UCSD-AML1 (cell line): Measurements from ENCODE around the gene SPHK1.
"Not testable (repeated sequence)": the region's sequence is repeated elsewhere in the genome, so short reads cannot be mapped to it uniquely, and the experiment has no call there.

Experiments used
- DNase-seq: peaks from one replicate; lab custom pipeline; 2025; ENCODE audit not compliant: unreplicated experiment; lab: John Stamatoyannopoulos, UW

Gene SPHK1, protein sequence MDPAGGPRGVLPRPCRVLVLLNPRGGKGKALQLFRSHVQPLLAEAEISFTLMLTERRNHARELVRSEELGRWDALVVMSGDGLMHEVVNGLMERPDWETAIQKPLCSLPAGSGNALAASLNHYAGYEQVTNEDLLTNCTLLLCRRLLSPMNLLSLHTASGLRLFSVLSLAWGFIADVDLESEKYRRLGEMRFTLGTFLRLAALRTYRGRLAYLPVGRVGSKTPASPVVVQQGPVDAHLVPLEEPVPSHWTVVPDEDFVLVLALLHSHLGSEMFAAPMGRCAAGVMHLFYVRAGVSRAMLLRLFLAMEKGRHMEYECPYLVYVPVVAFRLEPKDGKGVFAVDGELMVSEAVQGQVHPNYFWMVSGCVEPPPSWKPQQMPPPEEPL

DNA sequence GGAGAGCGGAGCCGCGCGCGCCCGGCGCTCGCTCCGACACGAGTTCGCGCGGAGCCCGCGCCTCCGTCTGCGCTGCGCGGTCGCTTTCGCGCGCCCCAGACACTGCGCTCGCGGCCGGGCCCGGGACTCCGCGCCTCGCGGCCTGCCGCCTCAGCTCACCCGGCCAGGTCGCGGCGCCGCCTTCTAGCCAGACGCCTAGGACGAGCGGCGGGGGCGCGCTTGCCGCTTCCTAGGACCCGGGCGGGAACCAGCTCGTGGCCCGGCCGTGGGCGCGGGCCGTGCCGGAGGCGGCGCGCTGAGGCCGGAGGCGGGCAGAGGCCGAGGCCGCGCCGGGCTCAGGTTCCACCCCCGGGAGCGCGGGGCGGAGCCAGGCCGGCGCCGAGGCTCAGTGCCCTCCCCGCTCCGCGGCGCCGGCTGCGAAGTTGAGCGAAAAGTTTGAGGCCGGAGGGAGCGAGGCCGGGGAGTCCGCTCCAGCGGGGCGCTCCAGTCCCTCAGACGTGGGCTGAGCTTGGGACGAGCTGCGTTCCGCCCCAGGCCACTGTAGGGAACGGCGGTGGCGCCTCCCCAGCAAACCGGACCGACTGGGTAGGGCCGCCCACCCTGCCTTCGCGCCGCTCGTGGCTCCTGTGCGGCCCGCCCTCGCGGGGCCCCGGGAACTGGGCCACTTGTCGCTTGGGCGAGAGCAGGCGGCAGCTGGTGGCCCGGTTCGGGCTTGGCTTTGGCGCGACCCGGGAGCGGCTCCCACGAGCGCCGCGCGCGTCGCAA, at the start of gene SPHK1:
Gene SPHK1, plus strand, starts transcription at position 388 of the 765 bp plus-strand sequence. CDS start 1,036 bp downstream, outside the sequence.
- peak; percentile 79 for DNase-seq

GRCh38 chr17:76335716-76336381, 48.6 kb upstream of the SPHK1 start:
- DNase-seq = no peak

DNA sequence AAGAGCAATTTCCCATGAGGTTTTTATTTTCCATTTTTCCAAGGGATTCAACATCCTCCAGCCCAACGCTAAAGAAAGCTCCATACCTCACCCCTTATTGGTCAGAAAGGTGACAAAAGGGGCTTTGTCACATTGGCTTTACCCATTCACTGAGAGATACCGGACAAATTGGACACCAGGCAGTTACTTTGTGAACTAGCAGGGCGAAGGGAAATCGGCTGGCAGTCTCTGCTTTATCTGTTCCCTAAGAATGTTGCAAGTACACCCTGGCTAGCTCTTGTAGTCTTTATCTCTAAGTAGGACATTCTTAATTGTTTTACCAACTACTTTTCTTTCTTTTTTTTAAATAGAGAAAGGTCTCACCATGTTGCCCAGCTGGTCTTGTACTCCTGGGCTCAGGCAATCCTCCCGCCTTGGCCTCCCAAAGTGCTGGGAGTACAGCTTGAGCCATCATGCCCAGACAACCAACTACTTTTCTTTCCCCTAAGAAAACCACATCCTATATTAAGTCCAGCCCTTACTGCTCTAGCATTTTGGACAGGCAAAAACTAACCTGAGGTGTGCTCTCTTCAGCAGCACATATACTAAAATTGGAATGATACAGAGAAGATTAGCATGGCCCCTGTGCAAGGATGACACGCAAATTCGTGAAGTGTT, 47.5 kb upstream of the SPHK1 start:
- DNase-seq = no peak

GRCh38 chr17:76337413-76337777, 47.0 kb upstream of the SPHK1 start:
- no peak for DNase-seq

DNA sequence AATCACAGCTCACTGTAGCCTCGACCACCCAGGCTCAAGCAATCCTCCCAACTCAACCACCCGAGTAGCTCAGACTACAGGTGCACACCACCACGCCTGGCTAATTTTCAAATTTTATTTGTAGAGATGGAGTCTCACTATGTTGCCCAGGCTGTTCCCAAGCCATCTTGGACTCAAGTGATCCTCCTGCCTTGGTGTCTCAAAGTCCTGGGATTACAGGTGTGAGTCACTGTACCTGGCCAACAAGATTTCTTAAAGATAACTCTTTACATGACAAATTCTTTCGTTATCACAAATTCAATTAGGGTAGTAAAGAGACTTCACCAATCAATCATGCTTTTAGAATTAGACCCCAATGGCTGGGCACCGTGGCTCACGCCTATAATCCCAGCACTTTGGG, 43.1 kb upstream of the SPHK1 start:
- no peak for DNase-seq

DNA sequence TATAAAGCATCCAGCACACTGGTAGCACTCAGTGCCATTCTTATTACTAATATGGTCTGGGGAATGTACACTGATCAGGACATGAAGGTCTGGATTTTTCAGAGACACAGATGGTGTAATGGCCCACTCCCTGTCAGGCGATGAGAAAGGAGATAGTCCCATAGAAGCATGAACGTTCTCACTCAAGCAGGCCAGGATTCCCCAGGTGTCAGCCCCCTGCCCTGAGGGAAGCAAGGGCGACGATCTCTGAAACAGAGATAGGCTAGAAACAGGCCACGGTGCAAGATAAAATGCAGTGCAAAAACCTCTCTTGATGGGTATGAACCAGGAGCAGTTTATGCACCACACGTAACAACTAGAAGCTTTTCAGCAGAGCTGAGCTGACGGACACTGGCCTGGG, 41.3 kb upstream of the SPHK1 start:
- no peak for DNase-seq

- DNase-seq = no peak
Measured at GRCh38 chr17:76345377-76345974, 38.9 kb upstream of the SPHK1 start.

DNA sequence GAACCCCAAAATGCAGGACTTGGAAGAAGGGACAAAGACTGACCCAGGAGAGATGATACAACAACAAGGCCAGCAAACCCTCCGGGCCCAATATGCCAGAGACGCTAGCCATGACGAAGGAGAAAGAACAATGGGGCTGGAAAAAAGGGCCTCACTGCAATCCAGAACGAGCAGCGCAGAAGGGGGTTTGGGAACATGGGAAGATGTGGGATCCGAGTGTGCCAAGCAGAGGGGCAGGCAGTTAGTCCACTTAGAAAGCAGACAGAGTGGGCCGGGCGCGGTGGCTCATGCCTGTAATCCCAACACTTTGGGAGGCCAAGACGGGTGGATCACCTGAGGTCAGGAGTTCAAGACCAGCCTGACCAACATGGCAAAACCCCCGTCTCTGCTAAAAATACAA, 37.5 kb upstream of the SPHK1 start:
- not testable (repeated sequence) for DNase-seq

- no peak for DNase-seq
Measured at GRCh38 chr17:76350463-76350862, 33.9 kb upstream of the SPHK1 start.

GRCh38 chr17:76351526-76352071, 32.8 kb upstream of the SPHK1 start:
- no peak for DNase-seq

DNA sequence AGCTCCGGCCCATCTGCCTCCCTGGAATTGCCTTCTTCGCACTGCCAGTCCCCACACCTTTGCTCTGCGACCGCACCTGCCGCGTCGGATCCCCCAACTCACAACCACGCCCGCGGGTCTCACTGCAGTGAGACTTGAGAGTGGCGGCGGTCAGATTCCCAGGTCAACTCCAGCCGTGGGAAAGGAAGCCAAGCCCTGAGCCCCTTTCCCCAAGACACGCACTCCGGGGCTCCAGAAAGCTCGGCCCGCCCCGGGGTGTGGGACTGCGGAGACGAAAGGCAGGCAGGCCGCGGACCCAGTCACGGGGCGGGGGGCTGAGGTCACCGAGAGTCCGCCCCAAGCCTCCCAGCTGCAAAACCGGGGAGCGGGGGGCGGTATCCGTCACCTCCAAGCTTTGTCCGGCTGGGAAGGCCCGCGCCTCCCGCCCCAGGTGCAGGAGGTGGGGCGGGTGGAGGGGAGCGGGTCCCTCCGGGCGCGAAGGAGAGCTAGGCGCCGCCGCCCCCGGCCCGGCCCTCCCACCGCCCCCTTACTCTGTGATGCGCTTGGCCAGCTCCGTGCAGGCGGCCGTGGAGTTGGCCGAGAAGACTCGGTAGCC, 31.3 kb upstream of the SPHK1 start:
- no peak for DNase-seq

DNA sequence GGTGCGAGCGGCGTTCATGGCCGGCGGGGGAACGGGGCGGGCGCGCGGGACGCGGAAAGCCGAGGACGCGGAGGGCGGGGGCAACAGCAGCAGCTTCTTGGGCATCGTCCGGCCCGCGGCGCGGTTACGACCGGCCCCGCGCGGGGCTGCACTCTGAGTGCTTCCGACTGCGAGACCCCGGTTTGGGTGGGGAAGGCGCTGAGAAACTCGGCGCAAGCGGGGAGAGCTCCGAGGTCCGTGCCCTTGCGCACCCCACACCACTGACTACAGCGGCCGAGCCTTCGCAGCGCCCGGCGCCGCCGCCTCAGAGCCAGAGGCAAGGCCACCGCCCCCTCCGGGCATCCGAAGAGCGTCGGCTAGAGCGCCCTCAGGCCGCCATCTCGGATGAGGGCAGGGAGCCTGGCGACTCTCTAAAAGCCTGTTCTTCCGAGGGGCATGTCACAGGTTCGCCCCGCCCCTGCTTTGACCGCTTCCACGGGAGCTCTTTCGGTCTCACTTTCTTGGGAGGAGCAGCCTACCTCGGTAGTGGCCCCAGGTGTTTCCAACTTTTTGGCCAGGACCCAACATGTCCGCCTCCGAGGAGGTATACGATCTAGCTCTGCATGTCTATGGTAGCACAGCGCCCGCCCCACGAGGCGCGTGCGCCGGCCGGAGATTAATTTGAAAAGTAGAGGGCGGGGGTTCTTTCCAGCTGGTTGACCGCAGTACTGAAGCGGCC, 30.7 kb upstream of the SPHK1 start, which contains the start of gene PRPSAP1:
Gene PRPSAP1, minus strand, starts transcription at position 318 of the 718 bp plus-strand sequence. Its CDS starts 213 bp downstream, at position 105.
- peak; percentile 95 for DNase-seq

- no peak for DNase-seq
Measured at GRCh38 chr17:76354317-76354729, 30.1 kb upstream of the SPHK1 start.

DNA sequence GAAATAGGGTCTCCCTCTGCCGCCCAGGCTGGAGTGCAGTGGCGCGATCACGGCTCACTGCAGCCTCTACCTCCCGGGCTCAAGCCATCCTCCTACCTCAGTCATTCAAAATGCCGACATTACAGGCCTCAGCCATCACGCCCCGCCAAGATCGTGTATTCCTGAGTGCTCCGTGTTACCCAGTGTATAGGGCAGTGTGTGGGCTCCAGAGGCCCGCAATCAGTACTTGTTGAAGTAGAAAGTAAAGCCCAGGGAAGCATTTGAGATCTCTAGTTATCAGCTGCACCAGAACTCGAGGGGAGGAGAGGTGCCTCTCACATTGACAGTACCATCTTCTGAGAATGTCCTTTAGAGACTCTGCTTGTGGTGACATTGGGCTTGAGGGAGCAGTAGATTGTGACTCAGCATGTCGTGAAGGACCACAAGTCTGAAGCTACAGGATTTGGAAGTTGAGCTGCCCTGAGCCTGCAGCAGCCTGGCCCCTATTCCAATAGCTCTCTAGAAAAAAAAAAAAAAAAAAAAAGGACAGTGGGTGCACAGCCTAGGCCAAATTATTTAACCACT, 29.6 kb upstream of the SPHK1 start:
- no peak for DNase-seq

GRCh38 chr17:76356803-76357456, 27.5 kb upstream of the SPHK1 start:
- DNase-seq = no peak

GRCh38 chr17:76357597-76358158, 26.7 kb upstream of the SPHK1 start:
- DNase-seq = no peak

GRCh38 chr17:76359375-76359774, 25.0 kb upstream of the SPHK1 start:
- DNase-seq = no peak

DNA sequence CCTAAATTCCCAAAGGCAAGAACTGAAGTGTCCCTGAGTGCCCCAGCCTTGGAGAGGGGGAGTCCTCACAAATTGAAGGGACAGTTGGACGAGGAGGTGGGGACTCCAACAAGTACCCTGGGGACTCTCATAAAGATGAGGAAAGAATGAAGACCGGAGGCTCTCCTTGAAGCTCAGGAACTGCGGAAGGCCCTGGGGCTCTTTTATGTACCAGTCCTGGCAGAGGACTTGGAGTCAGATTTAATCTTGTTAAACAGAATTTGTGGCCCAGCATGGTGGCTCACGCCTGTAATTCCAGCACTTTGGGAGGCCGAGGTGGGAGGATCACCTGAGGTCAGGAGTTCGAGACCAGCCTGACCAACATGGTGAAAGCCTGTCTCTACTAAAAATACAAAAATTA, 24.6 kb upstream of the SPHK1 start:
- DNase-seq = not testable (repeated sequence)
